Right lobe of liver (tissue), 4 donors: Measurements from ENCODE around the gene NPHS2.

Experiments
- CTCF ChIP-seq, 4 donors: fragments of 200-600 bp in 3 of 4; fragments of 450-650 bp in 1 of 4; IDR thresholded peaks; one replicate each; pipeline versions ENCODE4 v1.5.1 to v1.8.0; 2016 to 2022; ENCODE audit warnings: antibody characterized with exemption in 4 of 4, mild to moderate bottlenecking in 2 of 4
- POLR2A ChIP-seq: fragments of 450-650 bp; IDR thresholded peaks from one replicate; pipeline ENCODE4 v1.6.1; 2017; ENCODE audit warnings: antibody characterized with exemption, mild to moderate bottlenecking
- donor health status: DM: no; HTN: no; CAD: no.
- donor health status: DM: no; HTN: no; CAD: no.
- donor health status: DM: no; HTN: yes; CAD: no.

- TF ChIP-seq CTCF (IDR thresholded peaks at IDR 0.05) = no peak
- no peak for TF ChIP-seq POLR2A
Observed at GRCh38 chr1:179509384-179509783, 66.4 kb downstream of the NPHS2 start.
